Stimulated activated CD8-positive, alpha-beta memory T cell treated with anti-CD3 and anti-CD28 coated beads, Interleukin-15, amount 100 ng/mL, for 48 hours (primary cell): ENCODE data around the gene IMMP2L.

ENCODE experiments used
- DNase-seq, 2 donors: peaks; one replicate each; pipeline ENCODE4 v3.0.0-alpha.2; 2020; ENCODE audit warnings: low read depth in 2 of 2

IMMP2L gene

GRCh38 chr7:111104710-111105109, 457.6 kb downstream of the IMMP2L start:
- no peak for DNase-seq

DNA sequence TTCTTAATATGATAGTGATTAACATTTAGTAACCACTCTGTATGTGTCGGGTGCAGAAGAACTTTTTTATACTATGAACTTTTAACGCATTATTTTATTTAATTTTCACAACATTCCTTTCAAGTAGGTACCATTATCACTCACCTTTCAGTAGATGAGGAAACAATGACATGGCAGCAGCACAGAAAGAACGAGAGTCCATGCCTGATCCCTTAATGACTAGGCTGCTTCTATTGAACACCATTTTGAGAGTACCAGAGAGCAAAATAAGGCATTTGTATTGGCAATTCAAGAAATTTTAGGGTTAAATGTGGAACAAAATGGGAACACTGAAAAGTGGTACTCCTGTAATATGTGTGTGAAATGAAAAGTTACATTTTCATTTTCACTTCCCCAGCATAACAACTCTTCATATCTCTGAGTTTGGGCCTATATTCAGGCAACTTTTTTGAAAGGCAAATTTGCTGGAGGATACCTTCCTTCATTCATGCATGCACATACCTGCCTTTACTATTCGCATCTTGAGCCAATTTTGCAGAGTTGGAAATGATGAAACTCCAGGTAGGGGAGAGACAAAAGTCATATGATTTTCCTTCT, 458.5 kb downstream of the IMMP2L start:
- no peak for DNase-seq

DNA sequence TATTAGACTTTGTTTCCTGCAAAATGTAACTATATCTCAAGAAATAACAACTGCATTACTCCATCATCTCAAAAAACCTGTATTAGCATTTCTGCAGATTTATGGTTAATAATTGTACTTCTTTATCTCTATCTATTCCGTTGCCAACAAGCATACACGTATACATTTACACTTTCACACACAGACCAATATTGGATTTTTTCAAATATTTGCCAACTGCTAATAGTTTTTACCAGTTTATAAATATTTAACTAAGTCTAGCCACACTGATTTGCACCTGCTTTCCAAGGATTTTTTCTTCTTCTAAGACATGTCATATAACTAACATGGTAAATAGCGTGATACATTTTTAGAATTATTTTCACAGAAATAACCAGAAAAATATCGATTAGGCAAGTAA, 459.2 kb downstream of the IMMP2L start:
- DNase-seq = no peak

- no peak for DNase-seq
Observed at GRCh38 chr7:111101856-111102646, 460.2 kb downstream of the IMMP2L start.

DNA sequence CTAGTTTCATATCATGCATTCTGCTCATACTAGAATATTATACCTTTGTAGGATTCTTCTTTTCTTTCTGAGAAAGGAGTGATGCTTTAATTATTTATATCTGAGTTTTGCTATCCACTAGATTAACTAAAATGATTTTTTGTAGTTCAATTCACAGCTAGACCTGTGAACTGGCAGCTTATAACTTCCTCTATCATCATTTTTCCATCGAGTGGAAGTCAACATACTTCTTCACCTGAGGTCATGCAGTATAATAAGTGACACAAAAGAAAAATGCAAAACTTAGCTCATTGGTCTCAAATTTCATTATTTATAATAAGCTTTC, 463.4 kb downstream of the IMMP2L start:
- DNase-seq = no peak

DNA sequence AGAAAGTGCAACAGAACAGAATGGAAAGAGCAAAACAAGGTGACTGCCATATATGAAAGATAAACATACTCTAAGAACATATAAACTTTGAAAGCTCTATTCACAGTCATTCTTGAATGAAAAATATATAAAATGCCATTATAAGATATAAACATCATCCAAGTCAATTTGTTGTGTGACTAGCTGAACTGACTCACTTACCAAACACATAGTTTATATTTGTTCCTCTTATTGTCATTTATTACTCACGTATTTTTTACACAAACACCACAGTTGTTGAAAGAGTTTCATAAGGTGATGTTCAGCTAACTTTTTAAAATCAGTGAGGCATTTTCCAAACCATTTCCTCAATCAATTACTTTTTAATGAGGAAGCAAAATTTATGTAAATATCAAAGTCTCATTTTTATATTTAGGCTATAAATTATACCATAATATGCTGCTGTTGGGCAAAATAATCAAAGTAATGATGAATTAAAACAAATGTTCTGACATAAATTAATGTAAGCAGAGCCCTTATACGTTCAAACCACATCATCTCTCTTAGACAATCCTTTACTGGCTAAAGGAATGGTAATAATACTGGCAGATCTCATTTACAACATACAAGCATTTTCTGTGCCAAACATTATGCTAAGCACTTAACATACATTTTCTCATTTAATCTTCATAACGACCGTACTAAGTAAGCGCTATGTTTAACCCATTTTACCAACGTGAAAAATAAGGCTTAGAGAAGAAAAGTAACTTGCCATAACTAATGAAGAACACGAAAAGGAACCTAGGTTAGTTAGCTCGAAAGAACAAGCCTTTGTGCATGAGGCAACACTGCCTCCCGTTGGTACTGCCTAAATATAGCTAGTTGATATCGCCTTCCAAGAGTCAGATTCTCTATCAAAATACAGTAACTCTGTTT, 464.0 kb downstream of the IMMP2L start:
- no peak for DNase-seq

GRCh38 chr7:111096997-111097396, 465.3 kb downstream of the IMMP2L start:
- no peak for DNase-seq

DNA sequence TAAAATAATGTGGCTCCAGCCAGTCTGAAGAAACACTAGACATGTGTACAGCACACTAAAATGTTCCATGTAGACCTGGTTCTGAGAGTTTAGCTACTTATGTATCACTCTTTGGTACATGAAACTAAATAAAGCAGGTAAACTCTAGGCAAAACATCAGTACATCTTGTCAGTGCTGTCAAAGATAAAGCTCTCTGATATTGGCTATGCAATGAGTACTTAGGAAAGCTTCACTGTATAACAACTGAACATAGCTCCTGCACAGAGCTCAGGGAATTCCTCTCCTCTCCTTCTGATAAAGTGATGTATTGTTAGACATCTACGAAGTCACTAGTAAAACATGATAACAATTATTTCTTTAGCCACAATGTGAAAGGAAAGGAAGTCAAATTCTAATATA, 467.9 kb downstream of the IMMP2L start:
- no peak for DNase-seq

DNA sequence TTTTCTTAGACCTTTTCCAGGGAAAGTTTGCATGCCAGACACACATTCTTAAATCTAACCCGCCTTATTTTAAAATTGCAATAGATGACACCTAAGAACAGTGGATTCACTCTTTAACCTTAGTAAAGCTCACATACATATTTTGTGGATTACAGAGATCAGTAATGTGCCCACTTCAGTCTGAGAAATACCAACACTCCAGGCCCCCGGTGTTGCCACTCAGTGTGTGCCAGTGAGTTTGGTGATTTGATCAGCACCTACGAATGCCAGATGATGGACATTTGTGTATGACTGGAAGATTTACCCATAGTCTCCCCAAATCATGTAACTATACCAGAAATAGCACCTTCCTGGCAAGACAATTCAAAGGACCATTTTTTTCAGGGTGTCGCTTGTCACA, 468.8 kb downstream of the IMMP2L start:
- DNase-seq = no peak

DNA sequence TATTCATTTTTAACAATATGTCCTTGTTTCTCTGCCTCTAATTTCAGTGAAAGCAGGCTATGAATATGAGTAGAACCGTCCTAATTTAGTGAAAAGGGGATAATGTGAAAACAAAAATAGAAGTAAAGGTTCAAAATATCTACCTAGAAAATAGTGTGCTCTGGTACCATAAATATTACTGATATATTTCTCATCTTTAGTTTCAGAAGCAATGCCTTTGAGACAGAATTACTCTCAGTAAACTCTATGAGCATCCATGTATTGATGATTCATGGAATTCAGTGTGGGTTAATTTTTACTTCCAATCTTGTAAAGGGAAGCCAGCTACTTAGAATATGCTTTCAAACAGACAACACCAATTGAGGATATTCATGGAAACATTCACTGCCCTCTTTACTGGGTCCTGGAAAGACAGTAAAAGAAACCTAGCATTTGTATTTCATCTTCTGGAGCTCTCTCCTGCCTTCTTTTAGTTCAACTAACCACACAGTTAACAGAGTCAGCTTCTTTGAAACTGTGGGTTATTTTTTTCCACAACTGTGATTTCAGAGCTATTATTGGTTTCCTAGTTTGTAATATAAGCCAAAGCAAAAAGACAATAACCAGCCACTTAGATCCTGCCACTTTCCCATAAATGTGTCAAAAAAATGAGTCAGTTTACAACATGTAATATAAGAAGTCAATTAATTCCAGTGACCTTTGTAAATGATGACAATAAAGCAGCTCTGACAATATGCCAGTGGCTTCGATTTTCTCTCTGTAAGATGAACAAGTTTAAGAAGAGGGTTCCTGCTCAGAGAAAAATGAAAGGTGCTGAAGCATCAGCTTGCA, 469.7 kb downstream of the IMMP2L start:
- no peak for DNase-seq

DNA sequence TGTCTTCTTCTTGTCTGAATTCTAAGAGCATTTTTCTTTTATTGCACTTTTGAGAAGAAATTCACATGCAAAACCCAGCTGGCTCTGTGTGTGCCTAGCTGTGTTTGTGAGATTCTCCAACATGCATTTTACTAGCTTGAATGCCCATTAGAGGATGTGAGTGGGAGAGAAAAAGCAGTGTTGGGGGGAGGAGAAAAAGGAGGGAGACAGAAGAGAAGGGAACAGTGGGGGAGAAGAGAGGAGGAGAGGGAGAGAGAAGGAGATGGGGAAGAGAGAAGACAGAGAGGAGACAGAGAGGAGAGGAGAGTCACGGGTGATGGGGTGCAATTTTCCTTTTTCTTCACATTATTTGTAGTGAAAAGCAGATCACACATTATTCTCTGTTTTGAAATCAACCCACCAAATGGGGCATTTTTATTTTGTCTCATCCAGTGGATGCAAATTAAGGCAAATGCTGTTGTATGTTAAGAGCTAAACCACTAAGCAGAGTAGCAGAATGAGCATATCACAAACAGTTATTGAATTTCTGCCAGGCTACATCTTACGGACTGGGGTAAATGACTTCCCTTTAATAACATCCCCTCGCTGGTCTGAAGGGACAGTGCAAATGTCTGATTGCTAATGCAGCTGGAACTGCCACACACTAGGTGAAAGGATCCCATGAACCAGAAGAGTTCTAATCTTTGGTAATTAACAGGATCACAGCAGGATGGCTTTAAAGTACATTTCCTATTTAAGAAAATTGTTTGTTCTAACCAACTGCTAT, 470.5 kb downstream of the IMMP2L start:
- DNase-seq = no peak

GRCh38 chr7:111090846-111091245, 471.4 kb downstream of the IMMP2L start, which contains the start of gene LRRN3:
Gene LRRN3 (plus strand): TSS chr7:111091127. CDS start chr7:111122773, 31,646 bp downstream.
- peak in 1 of 2 donors; percentile 46 for DNase-seq

DNA sequence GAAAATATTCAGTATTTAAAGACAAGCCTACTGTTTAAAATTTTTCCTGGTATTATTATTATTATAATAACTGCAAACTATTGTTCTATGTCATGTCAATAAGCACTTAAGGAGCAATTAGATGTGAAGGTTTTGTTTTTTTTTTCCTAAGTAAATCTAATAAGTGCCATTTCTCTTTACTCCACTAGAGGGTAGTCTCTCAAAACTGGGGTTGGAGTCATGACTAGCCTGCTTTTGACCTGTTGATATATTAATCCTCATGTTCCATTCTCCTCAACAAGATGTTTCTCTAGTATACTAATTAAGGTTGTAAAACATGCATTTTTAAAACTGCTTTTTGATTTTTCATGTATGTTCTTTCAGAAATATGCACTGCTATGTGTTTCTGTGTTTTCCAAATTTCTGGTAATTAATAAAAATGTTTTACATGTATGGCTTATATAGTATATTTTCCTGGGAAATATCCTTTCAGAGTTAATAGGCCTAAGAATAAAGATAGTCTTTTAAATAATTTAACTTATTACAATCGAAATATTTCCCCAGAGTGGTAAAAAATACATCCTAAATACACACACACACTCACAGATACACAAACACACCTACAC, 472.4 kb downstream of the IMMP2L start:
- DNase-seq = no peak

DNA sequence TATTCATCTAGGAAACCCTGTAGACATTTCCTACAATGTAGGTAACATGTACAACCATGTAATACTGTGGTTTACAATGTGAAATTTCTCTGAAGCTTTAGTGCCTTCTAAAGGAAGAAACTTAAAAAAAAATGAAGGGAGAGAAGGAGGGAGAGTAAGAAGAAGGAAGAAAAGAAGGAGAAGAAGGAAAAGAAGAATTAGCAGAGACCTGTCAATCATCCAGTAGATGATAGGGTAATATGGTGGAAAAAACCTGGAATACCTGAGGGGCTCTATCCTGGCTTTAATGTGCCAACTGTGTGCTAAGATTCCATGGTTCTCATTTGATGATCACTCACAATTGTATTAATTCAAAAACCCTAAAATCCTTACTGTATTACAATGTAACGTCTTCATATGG, 474.0 kb downstream of the IMMP2L start:
- DNase-seq = no peak

- no peak for DNase-seq
Observed at GRCh38 chr7:111086532-111086931, 475.8 kb downstream of the IMMP2L start.

- DNase-seq = no peak
Observed at GRCh38 chr7:111085356-111085755, 476.9 kb downstream of the IMMP2L start.

DNA sequence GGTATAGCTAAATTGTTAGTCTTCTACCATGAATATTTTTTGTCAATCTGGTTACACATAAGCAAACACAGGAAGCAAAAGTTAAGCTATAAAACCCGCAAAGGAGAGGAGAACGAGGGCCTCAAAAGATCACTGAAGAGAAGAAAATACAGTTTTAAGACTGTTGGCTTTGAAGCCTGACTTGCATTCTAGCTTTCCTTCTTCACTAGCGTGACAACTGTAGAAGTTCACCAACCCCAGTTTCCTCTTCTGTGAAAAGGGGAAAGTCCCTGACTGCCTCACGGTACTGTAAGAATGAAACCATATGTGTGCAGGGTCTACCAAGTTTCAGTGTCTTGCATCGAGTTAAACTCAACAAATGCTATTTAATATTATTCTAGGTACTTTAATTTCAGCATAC, 478.9 kb downstream of the IMMP2L start:
- peak in 1 of 2 donors; percentile 40 for DNase-seq

GRCh38 chr7:111082351-111082750, 479.9 kb downstream of the IMMP2L start:
- no peak for DNase-seq

DNA sequence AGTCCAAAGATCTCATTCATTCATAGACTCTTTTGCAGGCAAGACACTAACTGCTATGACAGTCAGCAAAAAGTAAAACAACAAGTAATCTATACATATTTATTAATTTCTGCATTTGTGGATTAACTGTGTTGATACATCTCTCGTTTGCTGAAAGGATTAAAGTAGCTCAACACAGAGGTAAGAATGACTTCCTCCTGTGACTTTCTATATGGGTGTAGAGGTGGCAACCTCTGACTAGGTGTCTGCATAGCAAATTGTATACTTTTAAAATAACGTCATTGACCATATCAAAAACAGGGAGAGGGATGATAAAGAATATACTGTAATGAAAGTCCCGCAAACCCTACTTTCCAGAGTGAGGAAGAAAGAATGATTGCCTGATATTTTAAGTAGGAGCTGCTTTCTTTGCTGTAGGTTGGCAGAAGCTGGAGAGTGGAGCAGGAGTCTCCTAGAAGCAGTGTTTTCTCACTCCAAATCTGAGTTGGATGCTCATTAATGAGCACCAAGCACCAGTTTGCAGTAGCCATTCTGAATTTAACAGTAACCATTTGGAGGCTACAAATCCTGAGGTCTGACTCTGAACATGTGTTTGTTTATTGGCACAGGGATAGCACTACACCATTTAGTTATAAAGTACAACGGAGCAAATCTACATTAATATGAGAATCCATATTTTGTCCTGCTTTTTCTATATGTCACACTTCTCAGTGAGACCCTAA, 480.6 kb downstream of the IMMP2L start:
- DNase-seq = no peak
